ENCODE data around the gene CFAP97D1.

Gene CFAP97D1

GRCh38 chr17:43780135-43780534, at the start of gene CFAP97D1:
Gene CFAP97D1, plus strand, starts transcription at chr17:43780435. Its CDS starts 28 bp downstream, at chr17:43780463.
- no peak for DNase-seq (ENCODE audit: low read depth in 2 of 3, low spot score in 1 of 3)

- DNase-seq (ENCODE audit: low read depth in 2 of 3, low spot score in 1 of 3), result no peak
These were observed 47.3 kb upstream of the CFAP97D1 start for GRCh38 chr17:43732958-43733357.

DNA sequence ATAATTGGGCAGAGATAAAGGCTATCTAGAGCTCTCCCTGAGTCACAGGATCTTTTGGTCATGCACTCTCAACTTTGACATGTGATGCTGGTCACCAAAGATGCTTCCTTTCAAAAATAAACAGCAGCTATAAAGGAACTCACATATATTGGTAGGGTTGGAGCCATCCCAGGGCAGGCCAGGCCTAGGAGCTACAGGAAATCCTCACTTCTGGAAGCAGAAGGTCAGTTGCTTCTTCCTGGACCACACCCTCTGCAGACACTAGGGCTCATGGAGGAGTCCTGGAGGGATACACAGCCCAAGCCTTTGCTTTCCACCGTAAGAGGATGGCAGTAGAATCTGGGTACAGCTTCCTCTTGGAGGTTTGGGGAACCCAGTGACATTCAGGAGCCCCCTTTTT, 46.3 kb upstream of the CFAP97D1 start:
- no peak for DNase-seq (ENCODE audit: low read depth in 2 of 3, low spot score in 1 of 3)

GRCh38 chr17:43734376-43734775, 45.9 kb upstream of the CFAP97D1 start:
- DNase-seq (ENCODE audit: low read depth in 2 of 3, low spot score in 1 of 3), result no peak

GRCh38 chr17:43736389-43736788, 43.8 kb upstream of the CFAP97D1 start:
- DNase-seq (ENCODE audit: low read depth in 2 of 3, low spot score in 1 of 3), result no peak

- DNase-seq (ENCODE audit: low read depth in 2 of 3, low spot score in 1 of 3), result no peak
These were observed 42.5 kb upstream of the CFAP97D1 start for GRCh38 chr17:43737722-43738121.

DNA sequence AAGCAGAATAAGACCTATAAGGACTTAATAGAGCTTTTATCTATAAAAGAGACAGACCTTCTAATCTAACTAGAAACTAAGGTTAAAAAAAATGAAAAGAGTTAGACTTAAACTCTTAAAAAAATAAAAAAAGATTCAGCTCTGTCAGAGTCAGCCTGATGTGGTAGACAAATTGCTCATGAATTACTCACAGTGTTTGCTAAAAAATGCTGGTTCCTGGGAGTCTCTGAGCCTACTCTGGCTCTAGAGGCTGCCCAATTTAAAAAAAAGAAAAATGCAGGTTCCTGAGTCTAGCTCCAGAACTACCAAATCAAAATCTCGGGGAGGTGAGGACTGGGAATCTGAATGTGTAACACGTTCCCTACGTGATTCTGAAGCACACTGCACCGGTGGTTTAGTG, 39.7 kb upstream of the CFAP97D1 start:
- DNase-seq (ENCODE audit: low read depth in 2 of 3, low spot score in 1 of 3), result no peak

DNA sequence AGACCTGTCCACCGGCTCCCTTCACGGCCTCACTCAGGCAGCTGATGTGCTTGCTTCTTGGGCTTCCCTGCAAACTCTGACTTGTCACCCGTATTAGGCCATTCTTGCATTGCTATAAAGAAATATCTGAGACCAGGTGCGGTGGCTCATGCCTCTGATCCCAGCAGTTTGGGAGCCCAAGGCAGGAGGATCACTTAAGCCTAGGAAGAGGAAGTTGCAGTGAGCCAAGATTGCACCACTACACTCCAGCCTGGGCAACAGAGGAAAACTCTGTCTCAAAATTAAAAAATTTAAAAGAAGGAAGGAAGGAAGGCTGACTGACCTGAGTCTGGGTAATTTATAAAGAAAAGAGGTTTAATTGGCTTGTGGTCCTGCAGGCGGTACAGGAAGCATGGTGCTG, 38.6 kb upstream of the CFAP97D1 start:
- DNase-seq (ENCODE audit: low read depth in 2 of 3, low spot score in 1 of 3), result no peak

GRCh38 chr17:43745541-43745940, 34.7 kb upstream of the CFAP97D1 start:
- no peak for DNase-seq (ENCODE audit: low read depth in 2 of 3, low spot score in 1 of 3)

DNA sequence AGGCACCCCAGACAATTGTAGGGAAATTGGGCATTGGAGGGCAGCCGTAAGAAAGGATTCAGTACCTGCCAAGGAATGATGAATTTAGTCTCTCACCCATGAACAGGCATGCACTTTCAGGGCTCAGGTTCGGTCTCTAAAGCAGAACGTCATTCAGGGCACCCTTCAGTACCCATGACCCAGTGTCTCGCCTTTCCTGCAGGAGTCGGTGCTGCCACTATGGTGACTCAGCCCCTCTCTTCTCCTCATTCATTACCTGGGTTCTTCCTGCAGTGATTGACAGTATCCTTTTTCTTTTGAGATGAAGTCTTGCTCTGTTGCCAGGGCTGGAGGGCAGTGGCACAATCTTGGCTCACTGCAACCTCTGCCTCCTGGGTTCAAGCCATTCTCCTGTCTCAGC, 30.1 kb upstream of the CFAP97D1 start:
- no peak for DNase-seq (ENCODE audit: low read depth in 2 of 3, low spot score in 1 of 3)

DNA sequence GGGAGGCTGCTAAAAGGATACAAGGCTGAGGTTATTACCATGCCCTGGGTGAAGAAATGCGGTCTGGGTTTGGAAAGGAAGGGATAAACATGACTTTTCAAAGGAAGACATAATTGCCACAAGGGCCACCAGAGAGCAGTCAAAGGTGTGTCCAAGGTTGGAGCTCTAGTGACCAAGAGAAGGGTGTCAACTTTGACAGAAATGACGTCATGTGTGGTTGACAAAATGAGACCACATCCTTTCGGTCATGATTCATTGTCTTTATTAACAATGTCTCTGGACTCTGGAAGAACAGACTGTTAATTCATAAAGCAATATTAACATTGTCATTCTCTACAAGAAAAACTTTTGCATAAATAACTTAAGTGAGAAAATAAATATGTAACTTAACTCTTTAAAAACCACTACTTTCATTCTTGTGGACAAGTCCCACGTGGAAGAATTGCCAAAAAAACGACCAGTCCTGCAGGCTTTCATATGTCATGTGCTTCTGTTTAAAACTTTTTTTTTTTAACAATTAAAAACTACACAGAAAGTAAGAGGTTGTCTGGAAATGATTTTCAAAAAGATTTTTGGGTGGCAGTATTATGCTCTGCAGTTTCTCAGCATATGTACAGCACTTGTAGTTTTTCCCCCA, 26.6 kb upstream of the CFAP97D1 start:
- DNase-seq (ENCODE audit: low read depth in 2 of 3, low spot score in 1 of 3), result no peak

DNA sequence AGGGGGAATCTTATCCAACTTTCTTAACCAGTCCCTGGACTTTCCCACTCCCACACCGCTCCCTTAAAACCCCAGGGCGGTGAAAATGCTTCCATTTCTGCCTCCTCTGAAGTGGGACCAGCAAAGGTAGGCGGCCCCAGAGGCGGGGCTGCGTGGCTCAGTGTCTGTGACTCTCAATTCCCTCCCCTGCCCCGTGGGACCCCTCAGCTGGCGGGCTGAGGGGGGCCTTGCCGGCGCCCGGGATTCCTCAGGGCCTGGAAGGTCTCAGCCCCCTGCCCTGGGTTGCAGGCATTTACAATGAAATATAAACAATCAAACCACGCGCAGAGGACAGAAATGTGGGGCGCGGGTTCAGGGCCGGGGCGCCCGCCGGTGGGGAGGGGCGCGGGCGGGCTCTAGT, 25.3 kb upstream of the CFAP97D1 start:
- no peak for DNase-seq (ENCODE audit: low read depth in 2 of 3, low spot score in 1 of 3)

GRCh38 chr17:43755389-43755875, 24.8 kb upstream of the CFAP97D1 start:
- no peak for DNase-seq (ENCODE audit: low read depth in 2 of 3, low spot score in 1 of 3)

DNA sequence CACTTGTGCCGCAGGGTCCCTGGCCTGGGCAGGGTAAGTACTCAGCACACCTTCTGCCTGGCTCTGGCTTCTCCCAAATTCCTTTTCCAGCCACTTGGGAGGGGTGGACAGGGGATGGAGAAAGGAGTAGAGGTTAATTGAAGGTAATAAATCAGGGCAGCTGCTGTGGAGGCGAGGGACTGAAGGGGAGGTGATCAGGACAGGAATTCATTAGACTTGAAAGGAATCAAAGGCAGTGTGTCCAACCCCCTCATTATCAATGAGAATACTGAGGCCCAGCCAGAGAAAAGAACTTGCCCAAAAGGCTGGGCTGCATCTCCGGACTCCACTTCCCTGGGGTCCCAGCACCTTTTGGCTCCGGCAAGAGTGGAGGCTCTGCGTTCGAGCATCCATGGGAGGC, 24.0 kb upstream of the CFAP97D1 start:
- DNase-seq (ENCODE audit: low read depth in 2 of 3, low spot score in 1 of 3), result no peak

- no peak for DNase-seq (ENCODE audit: low read depth in 2 of 3, low spot score in 1 of 3)
These were observed 23.0 kb upstream of the CFAP97D1 start for GRCh38 chr17:43757171-43757660.

DNA sequence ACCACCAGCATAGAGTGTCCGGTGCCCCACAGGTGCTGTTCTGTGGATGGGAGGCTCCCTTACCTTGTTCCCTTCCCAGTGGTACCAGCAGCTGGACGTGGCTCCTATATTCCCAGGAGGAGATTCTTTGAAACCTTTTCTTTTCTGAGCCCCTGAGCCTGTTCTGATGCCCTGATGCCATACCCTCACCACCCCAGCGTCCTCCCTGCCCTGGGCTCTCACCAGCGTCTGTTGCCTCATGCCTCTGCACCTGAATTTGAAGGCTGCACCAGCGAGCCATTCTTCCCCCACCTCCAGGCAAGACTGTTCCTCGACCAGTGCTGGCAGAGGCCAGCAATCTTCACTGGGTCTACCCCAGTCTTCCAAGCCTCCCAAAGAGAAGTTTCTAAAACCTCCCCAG, 22.1 kb upstream of the CFAP97D1 start:
- DNase-seq (ENCODE audit: low read depth in 2 of 3, low spot score in 1 of 3), result no peak

DNA sequence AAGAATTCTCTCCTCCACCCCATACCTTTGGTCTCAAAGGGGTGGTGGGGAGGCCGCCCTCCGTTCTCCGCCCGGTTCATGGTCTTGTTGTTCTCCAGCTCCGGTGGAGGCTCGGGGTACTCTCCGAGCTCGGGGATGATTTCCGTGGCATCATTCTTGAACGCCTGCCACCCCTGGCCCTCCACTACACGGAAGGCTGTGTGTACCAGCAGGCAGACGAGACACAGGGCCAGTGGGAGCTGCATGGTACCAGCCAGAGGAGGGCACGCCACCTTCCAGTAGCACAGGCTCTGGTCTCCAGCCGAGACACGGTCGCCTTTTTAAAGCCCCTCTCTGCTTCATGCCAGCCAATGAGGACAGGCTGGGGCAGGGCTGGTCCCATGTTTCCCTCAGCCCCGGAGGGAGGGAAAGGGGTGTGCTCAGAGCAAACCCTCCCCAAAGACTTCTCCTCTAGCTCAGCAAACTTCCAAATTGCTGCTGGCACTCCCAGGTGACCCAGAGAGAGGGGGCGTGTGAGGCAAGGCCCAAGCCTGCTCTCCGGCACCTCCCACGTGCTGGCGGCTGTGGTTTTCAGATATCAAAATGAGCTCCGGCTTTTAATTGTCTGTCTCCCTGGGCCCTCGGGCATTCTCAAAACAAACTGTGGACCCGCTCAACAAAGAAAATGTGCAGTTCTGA, 21.6 kb upstream of the CFAP97D1 start, which contains the start of gene SOST:
TSS of gene SOST (minus strand) at position 295 of the 678 bp plus-strand sequence. CDS start at position 245, 50 bp downstream.
- no peak for DNase-seq (ENCODE audit: low read depth in 2 of 3, low spot score in 1 of 3)

- DNase-seq (ENCODE audit: low read depth in 2 of 3, low spot score in 1 of 3), result no peak
These were observed 20.4 kb upstream of the CFAP97D1 start for GRCh38 chr17:43759836-43760235.

- DNase-seq (ENCODE audit: low read depth in 2 of 3, low spot score in 1 of 3), result peak; percentile 85 to 94 (median 88)
These were observed 19.9 kb upstream of the CFAP97D1 start for GRCh38 chr17:43760254-43760852.

DNA sequence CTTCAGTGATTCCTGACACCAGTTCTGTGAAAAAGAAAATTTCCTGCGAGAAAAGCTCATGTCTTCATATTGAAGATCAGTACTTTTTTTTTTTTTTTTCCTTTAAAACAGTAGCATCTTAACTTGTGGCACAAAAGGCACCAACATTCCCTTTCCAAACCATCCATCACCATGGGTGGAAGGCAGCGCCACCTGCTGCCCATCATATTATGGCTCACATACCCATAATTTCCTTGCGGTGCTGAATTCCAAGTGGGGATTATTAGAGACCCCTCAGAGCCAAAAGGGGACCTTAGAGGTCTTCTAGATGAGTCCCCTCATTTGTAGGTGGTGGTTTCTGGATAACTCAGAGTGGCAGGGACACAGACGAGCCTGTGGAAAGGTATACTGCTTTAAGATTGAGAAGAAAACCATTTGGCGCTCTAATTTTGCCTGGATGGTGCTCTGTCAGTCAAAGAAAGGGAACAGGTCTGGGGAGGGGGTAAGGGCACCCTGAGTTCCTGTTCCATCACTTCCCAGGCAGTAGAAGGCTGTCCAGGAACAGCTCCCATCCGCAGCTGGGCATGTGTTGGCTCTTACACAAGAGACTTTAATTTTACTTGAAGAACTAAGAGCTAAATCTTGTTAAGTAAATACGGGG, 13.7 kb upstream of the CFAP97D1 start:
- DNase-seq (ENCODE audit: low read depth in 2 of 3, low spot score in 1 of 3), result peak; percentile 4 to 36 (median 33)

DNA sequence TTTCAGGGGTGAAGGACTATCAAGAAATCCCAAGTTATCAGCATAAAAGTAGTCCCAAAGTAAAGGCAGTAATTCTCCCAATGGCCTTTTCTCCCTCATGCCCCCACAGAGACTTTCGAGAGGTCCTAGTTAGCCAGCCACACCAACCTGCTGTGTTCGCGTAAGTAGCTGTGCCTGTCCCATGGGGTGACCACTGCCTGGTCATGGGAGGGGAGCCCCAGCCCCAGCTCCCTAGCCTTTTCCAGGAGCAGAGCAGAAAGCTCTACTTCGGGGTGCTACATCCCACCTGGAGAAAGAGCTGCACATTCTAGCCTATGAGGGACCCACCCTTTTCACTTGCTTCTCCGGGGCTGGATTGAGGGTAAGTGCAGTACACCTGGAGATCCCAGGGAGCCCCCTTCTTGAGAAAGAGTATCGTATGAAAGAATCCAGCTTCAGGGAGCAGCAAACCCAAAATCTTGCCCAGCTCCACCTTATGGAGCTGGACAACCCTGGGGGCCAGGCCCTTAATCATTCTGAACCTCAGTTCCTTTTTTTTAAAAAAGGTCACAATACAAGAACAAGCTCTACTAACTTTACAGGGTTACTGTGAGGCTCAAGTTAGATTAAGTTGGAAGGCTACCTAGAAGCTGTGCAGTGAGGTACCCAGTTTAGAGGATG, 13.1 kb upstream of the CFAP97D1 start:
- no peak for DNase-seq (ENCODE audit: low read depth in 2 of 3, low spot score in 1 of 3)

Data from stimulated activated CD4-positive, alpha-beta T cell treated with anti-CD3 and anti-CD28 coated beads, Interleukin-12 subunit alpha, Interleukin-12 subunit beta, amount 100 ng/mL, for 48 hours (primary cell).